Tongue (tissue), 2 donors: ENCODE results near the gene INPP5A. TPM values are rescaled to one million over a fixed set of nuclear protein-coding genes. Genes with fewer than 3 reads are reported as not detected.
"Not testable (repeated sequence)": the region's sequence is repeated elsewhere in the genome, so short reads cannot be mapped to it uniquely, and the experiment has no call there.

Source experiments
- DNase-seq: peaks from one replicate; pipeline ENCODE4 v3.0.0-alpha.2; 2015
- total RNA-seq: library from RNA; depleted of rRNA; stranded (reverse); fragments of >200 nt; gene quantifications from one replicate; pipeline ENCODE4 v1.2.3, GENCODE V29; 2014

The INPP5A gene
- total RNA-seq, 1 donor from 2014 or later: 115 TPM

DNA sequence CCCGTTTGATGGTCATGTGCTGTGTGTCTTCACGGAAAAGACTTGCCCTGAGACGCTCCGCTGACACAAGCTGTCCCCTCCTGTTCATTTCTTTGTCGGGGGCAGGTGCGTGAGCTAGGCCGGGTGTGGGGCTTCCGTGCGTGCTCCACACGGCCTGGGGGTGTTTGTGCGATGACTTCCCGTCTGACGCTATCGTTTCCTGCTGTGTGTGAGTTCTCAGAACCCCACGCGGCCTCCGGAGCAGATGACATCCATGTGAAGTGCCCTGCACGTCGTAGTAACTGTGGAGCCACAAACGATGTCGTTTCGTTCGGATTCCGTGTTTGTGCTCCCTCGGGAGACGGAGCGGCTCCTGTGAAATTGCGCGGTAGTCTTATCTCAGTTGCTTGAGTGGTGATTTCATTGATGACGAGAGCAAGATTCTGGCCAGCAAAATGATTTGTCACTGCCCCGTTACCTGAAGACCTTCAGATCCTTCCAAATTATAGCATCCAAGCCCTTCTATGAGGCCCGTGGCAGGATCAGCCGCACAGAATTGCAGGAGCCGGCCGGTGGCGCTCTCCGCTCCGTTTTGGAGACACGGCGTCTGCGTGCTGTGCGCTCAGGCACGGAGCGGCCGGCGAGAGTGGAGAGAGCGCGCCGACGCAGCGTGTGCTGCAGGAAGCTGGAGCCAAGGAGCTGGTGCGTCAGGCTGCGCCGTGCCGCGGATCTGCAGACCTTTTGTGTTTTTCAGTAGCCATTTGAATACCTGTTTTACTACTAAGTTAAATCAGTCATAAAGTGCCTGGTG lies 153.4 kb downstream of the INPP5A start:
- no peak for DNase-seq

DNA sequence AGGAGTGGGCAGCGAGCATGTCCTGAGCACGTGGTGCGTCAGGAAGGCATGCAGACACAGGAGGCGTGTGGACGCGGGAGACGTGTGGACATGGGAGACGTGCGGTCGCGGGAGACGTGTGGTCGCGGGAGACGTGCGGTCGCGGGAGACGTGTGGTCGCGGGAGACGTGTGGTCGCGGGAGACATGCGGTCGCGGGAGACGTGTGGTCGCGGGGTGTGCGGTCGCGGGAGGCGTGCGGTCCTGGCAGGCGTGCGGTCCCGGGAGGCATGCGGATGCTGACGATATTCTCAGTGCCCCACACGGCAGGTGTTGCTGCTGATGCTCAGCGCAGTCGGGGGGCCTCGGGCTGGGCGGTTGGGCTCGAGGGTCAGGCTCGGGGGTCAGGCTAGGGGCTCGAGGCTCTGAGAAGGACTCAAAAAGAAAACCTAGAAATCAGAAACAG lies 154.1 kb downstream of the INPP5A start:
- no peak for DNase-seq

DNA sequence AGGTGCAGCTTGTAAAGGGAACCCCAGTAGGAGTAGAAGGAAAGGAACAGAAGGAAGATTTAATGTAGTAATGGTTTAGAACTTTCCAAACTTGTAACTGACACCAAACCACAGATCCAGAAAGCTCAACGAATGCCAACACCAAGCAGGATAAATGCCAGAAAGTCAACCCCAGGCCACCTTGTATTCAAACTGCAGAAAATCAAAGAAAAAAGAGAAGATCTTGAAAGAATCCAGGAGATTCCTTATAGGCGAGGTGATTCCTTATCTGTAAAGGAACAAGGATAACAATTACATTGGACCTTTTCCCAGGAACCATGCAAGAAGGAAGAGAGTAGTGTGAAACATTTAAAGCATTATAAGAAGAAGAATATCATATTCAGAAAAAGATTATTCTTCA lies 154.7 kb downstream of the INPP5A start:
- no peak for DNase-seq

DNA sequence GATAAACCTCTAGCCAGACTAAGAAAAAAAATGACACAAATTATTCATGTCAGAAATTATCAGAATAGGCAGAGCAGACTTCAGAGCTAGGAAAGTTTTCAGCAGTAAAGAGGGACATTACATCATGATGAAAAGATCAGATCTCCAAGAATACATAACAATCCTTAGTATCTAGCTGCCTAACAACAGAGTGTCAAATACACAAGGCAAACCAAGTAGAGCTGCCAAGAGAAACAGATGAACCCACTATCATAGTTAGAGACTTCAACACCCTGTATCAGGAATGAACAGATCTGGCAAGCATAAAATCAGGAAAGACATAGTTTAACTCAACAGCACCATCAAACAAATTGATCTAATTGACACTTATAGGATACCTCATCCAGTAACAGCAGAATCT lies 156.1 kb downstream of the INPP5A start:
- no peak for DNase-seq

DNA sequence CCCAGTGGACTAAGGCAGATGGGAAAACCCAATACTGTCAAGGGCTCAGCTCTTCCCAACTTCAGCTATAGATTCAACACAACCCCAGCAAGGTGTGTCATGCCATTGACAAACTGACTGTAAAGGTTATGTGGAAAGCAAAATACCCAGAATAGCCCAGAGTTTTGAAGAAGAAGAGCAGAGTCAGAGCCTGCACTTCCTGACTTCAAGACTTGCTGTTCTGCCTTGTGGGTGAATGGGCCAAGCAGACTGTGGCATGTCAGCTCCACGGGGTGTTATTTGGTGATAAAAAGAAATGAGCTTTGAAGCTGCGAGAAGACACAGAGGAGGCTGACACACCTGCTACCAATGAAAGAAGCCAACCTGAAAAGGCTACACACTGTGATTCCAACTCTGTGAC lies 158.6 kb downstream of the INPP5A start:
- no peak for DNase-seq

DNA sequence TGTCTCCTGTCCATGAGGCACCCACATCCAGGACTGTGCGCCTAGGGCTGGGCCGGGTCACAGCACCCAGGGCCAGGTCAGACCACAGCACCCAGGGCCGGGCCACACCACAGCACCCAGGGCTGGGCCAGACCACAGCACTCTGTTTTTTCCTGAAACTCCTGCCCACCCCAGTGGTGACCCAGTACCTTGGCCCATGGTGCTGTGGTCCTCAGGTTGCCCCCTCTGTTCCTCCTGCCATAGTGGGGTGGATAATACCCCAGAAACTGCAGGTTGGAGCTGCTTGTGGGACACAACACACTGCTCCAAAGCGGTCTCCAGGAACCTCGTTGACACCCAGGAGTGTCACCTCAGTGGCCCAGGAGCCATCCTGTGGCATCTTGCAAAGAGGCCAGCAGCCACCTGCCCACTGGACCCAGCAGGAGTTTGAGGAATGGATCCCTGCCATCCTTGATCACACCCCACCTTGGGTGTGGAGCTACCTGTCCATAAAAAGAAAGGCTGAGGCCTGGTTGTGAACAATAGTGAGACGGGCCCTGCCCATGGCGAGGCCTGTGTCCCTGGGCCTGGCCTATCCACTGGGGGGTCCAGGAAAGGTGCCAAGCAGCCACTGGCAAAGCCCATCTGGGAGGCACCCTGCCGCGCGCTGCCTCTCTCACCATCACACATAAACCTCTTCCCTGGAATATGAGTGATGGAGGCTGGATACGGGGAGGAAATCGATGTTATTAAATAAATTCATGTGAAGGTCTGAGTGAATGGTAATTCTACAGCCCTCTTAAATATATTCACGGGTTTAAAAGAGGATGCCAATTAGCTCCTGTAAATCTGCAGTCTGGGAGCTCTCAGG lies 159.4 kb downstream of the INPP5A start:
- DNase-seq: no peak

DNA sequence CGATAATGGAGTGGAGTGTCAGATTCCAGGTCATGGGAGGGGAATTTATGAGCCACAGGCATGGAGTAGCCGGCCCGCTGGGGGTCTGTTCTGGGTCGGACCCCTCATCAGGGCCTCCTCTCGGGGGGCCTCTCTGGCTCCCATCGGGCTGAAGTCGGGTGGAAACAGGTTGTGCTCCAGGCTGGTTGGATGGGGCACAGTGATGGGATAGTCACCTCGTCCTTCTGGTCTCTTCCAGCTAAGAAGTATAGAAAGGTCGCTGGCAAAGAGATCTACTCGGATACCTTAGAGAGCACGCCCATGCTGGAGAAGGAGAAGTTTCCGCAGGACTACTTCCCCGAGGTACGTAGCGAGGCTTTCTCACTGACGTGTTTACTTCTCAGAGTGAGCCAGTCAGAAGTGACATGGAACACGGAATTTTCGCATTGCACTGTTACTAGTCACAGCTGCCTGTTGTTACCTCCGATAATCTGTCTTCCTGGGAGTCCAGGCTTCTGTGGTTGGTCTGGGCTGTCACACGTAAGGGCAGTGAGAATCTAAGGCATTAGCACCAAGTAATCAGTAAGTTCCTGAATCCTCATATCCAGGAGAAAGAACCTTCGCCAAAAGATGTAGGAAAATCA lies 160.1 kb downstream of the INPP5A start:
- DNase-seq: no peak

DNA sequence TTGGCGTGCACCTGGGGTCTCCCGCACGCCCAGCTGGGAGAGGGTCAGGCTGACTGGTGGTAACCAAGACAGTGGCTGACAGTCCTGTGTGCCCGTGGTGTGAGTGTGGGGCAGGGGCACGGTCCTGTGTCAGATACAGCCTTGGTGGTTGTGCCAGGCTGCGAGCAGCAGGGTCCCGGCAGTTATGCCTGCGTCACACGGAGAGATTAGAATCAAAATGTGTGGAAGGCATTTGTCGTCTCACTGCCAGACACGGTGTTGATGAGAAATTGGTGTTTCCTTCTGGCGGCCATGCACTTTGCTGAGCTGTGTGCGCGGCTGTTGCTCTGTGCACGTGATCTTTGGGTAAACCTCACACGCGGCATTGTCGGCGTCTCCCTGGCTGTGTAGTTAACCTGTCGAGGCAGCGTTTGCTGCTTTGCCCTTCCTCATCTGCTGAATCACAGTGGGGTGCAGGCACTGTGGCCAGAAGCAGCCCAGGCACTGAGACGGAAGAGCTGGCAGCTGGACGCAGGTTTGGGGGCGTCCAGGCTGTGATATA lies 160.7 kb downstream of the INPP5A start:
- DNase-seq: no peak

DNA sequence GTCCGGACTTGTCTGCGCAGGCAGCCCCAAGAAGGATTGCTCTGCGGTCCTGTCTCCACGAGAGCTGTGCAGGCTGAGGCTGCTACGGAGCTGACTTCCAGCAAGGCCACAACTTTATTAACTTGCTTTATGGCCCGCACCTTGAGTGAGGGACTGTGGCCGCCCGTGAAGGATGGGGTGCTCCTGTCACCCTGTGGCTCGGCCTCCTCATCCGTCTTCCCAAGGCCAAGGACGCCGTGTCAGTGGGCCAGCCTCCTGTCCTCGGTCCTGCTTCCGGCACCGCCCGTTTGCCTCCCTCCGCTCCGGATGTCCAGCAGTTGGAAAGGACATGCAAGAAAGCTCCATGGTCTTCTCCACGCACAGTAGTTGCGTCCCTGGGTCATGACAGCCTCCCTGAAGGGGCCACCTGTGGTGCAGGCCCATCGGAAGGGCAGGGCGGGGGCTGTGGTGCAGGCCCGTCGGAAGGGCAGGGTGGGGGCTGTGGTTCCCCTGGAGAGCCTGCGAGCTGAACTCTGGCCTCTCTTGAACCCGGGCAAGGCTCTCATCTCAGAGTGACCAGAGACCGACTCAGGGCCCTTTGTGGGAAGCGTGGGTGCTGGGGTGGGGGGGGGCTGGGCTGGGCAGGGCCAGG lies 161.3 kb downstream of the INPP5A start:
- no peak for DNase-seq

DNA sequence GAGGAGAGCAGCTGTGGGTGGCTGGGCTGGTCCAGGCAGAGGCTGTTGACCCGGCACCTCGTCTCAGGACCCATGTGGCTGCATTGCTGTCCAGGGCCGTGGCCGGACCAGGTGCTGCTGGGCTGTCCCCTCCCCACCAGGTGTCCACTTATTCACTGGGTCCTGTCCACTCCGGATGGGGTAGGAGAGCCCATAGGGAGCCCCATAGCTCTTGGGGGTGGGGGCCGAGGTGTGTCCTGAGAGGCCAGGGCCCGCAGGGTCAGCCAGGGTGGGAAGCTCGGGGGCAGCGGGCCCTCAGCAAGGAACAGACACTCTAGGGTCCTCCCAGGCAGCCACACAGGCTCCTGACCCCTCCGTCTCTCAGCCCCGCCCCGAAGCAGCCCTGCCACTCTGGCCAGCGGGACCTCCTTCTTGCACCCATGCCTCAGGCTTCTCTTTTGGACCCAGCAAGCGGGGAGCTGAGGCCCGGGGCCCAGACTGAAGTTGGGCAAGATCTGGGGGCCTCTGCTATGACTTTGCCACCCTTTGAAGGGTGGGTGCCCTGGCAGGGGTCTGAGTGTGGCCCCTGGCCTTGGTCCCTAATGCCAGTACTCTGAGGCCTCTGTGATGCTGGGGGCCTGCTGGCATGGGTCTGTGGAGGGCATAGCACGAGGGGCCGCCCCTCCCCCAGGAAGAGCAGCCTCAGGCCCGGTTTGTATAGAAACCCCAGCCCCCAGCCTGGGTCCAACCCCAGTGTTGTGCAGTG lies 162.0 kb downstream of the INPP5A start:
- no peak for DNase-seq

DNA sequence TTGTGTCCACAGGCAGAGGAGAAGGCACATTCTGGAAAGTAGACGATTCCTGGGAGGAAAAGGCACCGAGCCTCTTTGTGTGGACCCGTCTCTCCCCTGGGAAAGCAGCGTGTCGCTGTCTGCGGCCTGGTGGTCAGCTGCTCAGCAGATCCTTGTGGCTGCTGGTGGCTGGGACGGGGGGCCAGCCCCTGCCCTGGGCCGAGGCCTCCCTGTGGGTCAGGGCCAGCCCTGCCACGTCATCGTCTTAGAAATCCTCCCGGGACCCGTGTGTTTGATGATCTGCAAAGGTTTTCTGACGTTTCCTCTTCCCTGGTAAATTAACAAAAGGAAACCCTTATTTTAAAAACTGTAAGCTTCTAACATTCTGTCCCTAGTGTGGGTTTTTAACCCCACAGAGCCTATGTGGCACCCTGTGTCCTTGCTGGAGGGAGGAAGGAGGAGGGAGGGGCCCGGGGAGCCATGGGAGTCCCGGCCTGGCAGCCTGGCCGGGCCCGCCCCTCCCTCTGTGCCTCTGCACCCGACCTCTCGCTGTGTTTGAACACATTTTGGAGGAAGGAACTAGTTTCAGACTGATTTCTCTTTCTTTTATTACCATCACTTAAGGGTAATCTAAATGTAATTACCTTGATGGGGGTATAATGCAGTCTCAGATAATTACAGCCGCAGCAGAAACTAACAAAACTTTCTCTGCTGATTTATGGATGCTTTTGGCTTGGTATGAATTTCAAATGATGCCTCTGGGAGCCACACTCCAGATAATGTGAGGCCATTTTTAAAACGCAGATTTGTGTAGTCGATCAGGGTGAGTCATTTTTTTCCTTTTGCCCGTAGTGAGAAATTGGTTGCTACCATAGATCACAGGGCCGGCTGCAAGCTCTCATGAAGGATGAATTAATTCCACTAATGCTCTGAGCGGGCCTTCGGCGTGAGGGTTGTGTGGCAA lies 162.8 kb downstream of the INPP5A start:
- DNase-seq: no peak

DNA sequence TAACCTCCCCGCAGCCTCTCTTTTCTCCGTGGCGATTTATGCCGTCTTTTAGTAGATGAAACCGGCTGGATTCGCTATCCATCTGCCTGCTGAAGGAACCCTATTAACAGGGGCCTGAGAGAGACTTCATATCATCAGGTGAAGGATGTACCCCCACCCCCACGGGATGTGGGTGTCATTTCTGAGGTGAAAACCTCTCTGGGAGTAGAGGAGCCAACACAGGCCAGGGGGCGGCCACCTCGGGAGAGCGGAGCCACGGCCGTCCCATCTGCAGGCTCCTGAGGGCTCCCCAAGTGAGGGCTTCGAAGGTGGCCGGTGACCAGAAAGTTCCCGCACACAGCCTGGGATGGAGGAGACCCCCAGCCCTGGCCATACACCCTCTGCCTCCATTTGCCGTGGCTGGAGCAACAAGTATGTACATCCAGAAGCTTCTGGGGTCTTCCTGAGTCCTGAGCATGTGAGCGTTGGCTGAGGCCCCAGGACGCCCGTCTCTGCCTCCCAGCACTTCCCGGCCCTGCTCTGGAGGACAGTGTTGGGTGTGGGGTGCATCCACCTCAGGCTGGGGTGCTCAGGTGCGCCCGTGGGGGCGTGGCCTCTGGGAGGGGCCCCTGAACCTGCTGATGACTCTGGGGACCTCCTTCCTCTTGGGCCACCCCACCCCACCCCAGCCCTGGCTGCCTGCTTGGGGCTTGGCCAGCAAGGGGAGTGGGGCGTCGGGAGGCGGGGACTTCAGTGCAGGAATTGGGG lies 163.7 kb downstream of the INPP5A start:
- no peak for DNase-seq

DNA sequence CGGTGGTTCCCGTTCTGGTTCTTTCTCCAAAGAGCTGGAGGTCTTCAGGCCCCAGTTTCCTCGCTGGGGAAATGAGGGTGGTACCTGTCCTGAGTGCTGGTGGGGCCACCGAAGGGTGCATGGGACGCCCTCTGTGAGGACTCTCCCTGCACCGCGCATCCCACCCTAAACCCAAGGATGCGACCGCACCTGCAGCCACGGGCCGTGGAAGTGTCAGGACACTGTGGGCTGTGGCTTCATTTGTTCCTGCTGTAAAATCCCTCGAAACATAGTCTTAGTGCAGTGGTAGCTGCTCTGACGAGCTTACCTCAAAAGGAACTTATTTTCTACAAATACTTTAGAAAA lies 164.2 kb downstream of the INPP5A start:
- no peak for DNase-seq

DNA sequence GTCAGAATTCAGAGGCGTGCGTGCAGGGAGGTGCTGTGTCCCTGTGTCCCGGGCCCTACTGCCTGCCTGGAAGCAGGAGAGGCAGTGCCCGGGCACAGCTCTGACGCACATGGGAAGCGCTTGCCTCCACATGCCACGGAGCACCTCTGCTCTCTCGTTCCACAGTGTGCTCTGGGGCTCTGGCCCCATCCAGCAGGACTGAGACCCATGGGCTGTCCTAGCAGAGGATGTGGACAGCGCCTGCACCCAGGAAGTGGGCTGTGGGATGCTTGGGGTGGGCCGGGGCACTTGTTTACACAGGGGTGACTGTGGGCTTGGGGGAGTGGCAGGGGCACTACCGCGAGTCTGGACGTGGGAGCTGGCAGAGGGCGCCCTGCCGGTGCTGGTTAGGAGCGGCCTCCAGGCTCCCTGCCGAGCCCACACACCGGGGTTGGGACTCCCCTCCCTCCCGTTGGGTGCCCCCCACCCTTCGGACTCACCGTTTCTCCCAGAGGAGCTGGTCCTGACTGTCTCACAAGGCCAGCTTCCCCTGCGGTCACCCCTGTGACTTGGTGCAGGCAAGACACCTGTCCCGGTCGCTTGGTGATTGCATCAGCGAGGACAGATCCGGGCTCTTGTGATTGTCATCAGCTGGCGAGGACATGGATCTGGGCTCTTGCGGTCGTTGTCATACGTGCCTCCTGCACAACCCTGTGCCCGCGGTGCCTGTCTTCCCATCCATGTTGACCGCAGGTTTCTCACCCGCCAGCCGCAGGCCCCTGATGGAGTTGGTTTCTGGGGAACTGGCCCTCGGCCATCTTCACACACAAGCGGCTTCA lies 165.2 kb downstream of the INPP5A start:
- DNase-seq: no peak

DNA sequence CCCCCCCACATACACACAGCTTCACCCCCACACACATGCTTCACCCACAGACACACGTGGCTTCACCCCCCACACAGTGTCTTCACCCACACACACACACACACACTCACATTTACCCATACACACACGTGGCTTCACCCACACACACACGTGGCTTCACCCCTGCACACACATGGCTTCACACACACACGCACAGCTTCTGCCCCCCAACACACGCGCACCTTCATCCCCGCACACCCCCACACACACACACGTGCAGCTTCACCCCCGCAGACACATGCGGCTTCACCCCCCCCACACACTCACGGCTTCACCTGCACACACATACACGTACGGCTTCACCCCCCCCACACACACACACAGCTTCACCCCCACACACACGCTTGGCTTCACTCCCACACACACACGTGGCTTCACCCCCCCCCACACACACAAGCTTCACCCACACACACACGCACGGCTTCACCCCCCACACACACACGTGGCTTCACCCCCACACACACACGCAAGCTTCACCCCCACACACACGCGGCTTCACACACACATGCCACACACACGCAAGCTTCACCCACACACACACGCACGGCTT lies 165.9 kb downstream of the INPP5A start:
- no peak for DNase-seq

DNA sequence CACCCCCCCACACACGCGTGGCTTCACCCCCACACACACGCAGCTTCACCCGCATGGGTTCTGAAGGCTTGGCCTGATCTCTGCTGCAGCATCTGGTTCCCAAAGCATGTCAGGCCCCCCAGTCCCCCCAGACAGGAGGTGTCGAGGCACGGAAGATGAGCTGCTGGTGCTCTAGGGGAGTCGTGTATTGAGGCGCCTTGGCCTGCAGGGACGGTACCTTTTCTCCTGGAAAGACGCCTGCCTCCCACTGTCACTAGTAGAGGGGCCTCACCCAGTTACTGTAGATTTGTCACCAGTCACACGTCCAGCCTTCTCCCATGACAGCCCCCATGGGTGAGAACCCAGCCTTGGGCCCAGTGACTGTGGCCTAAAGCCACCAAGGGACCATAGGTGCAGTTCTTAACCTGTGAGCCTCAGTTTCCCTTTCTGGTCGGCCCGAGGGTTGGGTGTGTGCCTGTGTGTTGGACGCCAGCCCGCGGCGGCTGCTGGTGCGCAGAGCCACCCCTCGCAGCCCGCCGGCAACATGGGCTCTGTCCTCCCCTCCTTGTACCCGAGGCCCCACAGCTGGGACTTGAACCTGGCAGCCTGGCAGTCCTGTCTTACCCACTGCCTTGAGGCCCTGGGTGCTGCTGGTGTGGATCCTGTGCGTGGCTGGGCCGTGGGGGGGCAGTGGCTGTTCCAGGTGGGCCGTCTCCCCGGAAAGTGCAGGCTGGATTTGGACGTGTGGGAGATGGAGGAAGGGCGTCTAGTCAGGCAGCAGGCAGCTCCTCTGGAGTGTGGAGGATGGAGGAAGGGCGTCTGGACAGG lies 166.6 kb downstream of the INPP5A start:
- no peak for DNase-seq

DNA sequence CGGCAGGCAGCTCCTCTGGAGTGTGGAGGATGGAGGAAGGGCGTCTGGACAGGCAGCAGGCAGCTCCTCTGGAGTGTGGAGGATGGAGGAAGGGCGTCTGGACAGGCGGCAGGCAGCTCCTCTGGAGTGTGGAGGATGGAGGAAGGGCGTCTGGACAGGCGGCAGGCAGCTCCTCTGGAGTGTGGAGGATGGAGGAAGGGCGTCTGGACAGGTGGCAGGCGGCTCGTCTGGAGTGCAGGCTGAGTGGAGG lies 167.2 kb downstream of the INPP5A start:
- DNase-seq: not testable (repeated sequence)

DNA sequence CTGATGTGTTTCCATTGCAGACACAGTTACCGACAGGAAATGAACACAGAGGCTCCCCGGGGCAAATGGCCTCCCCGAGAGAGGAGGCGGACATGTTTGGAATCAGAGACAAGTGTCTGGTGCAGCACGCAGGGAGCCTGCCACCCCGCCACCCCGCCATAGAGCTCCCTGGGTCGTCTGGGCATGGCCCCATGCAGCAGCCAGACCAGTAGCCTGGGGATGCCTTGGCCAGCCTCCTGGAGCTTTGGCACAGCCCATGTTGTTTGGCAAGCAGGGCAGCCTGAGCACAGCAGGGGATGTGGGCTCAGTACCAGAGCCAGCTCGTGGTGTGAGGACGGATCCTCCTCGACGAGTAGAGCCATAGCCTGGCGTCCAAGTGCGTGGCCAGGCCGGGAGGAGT lies 167.6 kb downstream of the INPP5A start:
- no peak for DNase-seq
